DMS53 (cell line): ENCODE results near the gene ACAA1.
A peak's percentile ranks its signal among the peaks of the same experiment; 100 is the strongest.
"Not testable (repeated sequence)": the region's sequence is repeated elsewhere in the genome, so short reads cannot be mapped to it uniquely, and the experiment has no call there.

ENCODE experiments used
- DNase-seq: peaks from one replicate; lab custom pipeline; 2025; lab: John Stamatoyannopoulos, UW

ACAA1 gene

GRCh38 chr3:38134517-38135143 is 2.3 kb downstream of the ACAA1 start:
- not testable (repeated sequence) for DNase-seq

GRCh38 chr3:38133557-38134405 is 3.1 kb downstream of the ACAA1 start:
- no peak for DNase-seq

- no peak for DNase-seq
These were observed 3.7 kb downstream of the ACAA1 start for GRCh38 chr3:38133209-38133556.

- DNase-seq, result peak; percentile 14
These were observed 5.1 kb downstream of the ACAA1 start for GRCh38 chr3:38131621-38132369.

- no peak for DNase-seq
These were observed 6.3 kb downstream of the ACAA1 start for GRCh38 chr3:38130631-38131065.

GRCh38 chr3:38129058-38129457 is 7.9 kb downstream of the ACAA1 start:
- no peak for DNase-seq

GRCh38 chr3:38128303-38128655 is 8.6 kb downstream of the ACAA1 start:
- DNase-seq, result no peak

DNA sequence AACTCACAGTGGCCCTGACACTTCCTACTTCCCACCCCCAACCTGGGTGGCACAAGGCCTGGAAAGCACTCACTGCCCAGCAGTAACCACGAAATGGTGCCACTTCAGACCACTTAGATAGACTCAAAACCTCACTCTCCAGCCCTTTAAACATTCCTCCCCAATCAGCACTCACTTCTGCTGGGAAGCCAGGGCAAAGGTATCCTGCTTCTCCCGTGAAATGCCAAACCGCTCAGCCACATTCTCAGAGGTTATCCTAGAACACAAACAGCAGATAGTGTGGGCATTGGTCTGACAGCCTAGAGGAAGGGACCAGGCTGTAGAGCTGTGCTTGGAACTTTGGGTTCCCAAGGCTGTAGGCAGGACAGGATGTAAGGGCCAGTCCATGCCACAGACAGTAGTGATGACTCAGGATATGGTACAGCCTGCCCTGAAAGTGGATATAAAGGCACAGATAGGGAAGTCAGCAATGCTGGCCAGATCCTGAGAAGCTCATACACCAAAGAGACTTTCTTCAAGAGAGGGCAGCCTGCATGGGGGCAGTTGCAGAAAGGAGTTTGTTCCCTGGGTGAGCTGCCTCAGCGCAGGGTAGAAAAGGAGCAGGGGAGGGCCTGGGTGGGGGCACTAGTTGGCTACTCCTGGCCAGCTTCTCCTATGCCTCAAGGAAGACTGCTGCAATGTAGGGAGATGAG is 9.2 kb downstream of the ACAA1 start:
- DNase-seq, result no peak

GRCh38 chr3:38126121-38126892 is 10.6 kb downstream of the ACAA1 start:
- DNase-seq, result no peak

- no peak for DNase-seq
These were observed 11.4 kb downstream of the ACAA1 start for GRCh38 chr3:38125305-38126120.

- DNase-seq, result no peak
These were observed 12.4 kb downstream of the ACAA1 start for GRCh38 chr3:38124324-38125122.

DNA sequence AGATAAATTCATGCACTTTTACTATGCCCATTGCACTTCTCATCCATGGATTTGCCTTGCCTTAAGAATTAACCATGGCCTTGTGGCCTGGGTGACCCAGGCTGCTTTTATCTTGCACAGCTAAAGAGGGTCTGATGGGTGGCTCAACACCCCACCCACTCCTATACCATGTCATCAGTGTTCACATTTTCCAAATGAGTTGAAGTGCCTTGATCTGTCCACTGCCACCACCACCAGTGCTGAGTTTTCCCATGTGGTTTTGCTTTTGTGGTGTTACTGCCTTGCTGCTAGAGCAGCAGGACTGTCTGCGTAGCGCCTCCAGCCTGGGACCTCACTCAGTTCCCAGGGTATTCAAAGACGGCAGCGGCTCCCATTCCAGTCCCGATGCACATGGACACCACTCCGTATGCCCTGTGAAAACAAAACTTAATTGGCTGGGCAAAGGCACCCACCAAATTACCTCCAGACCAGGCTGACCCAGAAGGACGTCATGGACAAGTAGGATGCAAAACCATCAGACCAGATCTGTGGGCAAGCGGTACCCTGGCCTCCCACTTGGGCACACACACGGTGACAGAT is 14.1 kb downstream of the ACAA1 start:
- DNase-seq, result no peak

DNA sequence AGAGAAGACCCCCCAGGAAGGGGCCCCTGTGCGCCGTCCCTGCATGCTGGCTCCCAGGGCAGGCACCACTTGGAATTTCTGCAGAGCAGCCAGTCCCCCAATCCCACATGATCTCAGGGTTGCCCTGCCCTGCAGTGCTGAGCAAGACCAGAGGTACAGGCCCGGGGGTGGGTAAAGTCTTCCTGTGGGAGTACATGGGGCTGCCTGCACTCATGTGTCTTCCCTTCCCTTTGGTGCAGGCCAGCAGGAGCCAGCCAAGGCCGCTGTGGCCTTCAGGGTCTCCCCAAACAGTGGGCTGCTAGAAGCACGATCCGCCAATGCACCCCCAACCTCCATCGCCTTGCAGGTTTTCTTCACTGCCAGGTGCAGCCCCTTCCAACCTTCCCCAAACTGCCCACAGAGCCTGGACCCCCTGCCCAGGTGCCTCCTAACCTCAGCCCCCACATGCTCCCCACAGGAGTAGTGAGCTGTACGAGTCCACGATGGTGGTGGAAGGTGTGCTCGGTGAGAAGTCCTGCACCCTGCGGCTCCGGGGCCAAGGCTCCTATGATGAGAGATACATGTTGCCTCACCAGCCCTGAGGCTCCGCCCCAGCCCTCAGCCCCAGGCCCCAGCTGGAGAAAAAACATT is 15.0 kb downstream of the ACAA1 start:
- no peak for DNase-seq

DNA sequence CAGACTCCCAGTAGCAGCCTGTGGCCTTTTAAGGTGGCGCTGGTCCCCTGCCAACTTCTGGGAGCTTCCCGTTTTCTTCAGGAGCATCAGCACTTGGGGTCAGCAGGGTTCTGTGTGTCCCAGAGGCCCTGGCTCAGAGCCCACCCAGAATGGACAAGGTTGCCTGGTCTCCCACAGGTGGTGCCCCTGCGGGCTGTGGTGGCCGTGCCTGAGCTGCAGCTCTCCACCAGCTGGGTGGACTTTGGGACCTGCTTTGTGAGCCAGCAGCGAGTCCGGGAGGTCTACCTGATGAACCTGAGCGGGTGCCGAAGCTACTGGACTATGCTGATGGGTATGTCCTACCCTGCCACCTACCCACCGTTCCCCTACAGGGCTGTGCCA is 15.5 kb downstream of the ACAA1 start:
- DNase-seq, result no peak

DNA sequence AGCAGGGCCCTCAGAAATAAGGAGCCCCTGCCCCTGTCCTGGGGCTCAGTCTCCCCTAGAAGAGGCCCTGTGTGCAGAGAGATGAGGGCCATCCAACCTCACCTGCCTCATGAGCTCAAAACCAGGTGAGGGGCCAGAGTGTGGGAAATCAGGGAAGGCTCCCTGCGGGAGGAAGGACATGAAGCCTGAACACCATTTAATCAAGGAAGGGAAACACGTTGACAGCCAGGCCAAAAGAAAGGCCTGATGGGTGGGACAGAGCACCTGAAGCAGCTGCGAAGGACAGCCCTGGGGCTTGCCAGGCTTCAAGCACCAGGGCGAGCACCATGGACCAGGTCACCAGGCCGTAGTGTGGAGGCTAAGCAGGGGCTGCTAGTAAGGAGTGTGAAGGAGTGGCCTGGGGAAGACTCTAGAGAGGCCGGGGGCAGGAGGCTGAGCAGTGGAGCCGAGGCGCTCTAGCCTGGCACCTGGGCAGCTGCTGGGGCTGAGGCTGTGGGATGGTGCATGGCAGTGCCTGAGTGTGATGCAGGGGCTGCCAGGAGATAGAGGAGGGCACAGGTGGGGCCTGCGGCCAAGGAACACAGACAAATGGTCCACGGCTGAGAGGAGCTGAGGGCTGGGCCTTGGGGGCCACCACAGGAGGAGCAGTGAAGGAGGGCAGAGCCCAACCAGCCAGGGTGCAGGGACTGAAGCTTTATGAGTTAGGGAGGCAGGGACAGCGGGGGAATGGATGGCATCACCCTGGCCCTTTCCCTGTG is 16.1 kb downstream of the ACAA1 start:
- no peak for DNase-seq

GRCh38 chr3:38119821-38120692 is 16.9 kb downstream of the ACAA1 start:
- no peak for DNase-seq

- no peak for DNase-seq
These were observed 17.7 kb downstream of the ACAA1 start for GRCh38 chr3:38119248-38119544.
